ENCODE measurements around the gene TUBB3.

Gene TUBB3

GRCh38 chr16:89902980-89903379, 20.2 kb upstream of the TUBB3 start:
- Histone ChIP-seq H3K9ac (ENCODE audit: low read length in 5 of 5) (no peak overlapping the region), H3K9me3 (ENCODE audit: control insufficient read depth in 5 of 5, low read length in 5 of 5) (no peaks in the 10 kb centered on the region), H3K36me3 (ENCODE audit: control insufficient read depth in 5 of 5, insufficient read depth in 5 of 5, low read length in 5 of 5) (peaks cover 0 to 85% (median 77%) of the 10 kb centered on the region in 5 donors), H3K4me1 (ENCODE audit: control insufficient read depth in 5 of 5, insufficient read depth in 5 of 5, low read length in 5 of 5) (no peaks in the 10 kb centered on the region), H3K4me3 (ENCODE audit: low read depth in 1 of 5, low read length in 5 of 5) (no peak overlapping the region), H3K27me3 (ENCODE audit: control insufficient read depth in 5 of 5, insufficient read depth in 4 of 5, low read length in 5 of 5) (no peaks in the 10 kb centered on the region), H3K27ac (ENCODE audit: low read depth, low read length) (no peak overlapping the region)

GRCh38 chr16:89903908-89904515, 19.1 kb upstream of the TUBB3 start:
- Histone ChIP-seq H3K27me3 (ENCODE audit: control insufficient read depth in 5 of 5, insufficient read depth in 4 of 5, low read length in 5 of 5) (no peaks in the 10 kb centered on the region), H3K4me3 (ENCODE audit: low read depth in 1 of 5, low read length in 5 of 5) (no peak overlapping the region), H3K27ac (ENCODE audit: low read depth, low read length) (no peak overlapping the region), H3K9ac (ENCODE audit: low read length in 5 of 5) (no peak overlapping the region), H3K4me1 (ENCODE audit: control insufficient read depth in 5 of 5, insufficient read depth in 5 of 5, low read length in 5 of 5) (no peaks in the 10 kb centered on the region), H3K36me3 (ENCODE audit: control insufficient read depth in 5 of 5, insufficient read depth in 5 of 5, low read length in 5 of 5) (peaks cover 0 to 84% (median 75%) of the 10 kb centered on the region in 5 donors), H3K9me3 (ENCODE audit: control insufficient read depth in 5 of 5, low read length in 5 of 5) (no peaks in the 10 kb centered on the region)

DNA sequence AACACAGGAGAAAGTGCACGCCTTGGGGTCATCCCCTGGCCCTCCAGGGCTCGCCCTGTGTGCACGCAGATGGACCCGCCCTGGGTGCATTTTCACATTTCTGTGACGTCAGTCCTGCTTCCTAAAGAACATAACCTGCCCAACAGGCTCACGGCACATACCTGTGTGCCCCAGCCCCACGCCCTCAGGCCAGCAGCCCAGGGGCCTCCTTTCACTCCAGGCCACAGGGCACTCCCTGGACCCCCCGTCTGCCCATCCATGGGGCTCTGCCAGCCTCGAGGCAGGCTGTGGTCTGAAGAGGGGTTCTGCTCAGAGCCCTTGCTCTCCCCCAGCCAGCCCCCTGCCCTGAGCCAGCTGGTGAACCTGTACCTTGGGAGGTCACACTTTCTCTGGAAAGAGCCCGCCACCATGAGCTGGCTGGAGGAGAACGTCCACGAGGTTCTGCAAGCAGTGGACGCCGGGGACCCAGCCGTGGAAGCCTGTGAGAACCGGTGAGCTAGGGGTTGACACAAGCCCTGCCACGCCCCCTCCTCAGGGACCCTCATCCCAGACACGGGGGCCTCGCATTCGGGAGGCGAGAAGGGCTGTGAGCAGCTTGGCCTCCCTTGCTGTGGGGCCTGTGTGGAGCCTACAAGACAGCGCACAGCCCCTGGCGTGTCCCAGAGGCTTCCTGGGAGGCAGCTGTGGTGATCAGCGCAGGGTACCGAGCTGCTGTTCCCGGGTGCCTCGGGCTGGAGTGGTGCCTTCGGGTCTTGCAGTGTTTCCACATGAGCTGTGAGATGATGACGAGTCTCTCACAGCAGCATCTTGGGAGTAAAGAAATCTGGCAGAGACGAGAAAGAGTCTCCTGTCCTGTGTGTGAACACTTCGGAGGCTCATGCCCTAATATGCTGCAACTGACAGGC, 18.3 kb upstream of the TUBB3 start:
- peaks cover 0 to 3% (median under 1%) of the 10 kb centered on the region in 5 donors for H3K4me1 ChIP-seq (ENCODE audit: control insufficient read depth in 5 of 5, insufficient read depth in 5 of 5, low read length in 5 of 5)
- no peak overlapping the region for H3K9ac ChIP-seq (ENCODE audit: low read length in 5 of 5)
- H3K36me3 ChIP-seq (ENCODE audit: control insufficient read depth in 5 of 5, insufficient read depth in 5 of 5, low read length in 5 of 5): peaks cover 0 to 83% (median 73%) of the 10 kb centered on the region in 5 donors
- H3K4me3 ChIP-seq (ENCODE audit: low read depth in 1 of 5, low read length in 5 of 5): no peak overlapping the region
- no peaks in the 10 kb centered on the region for H3K9me3 ChIP-seq (ENCODE audit: control insufficient read depth in 5 of 5, low read length in 5 of 5)
- H3K27me3 ChIP-seq (ENCODE audit: control insufficient read depth in 5 of 5, insufficient read depth in 4 of 5, low read length in 5 of 5): no peaks in the 10 kb centered on the region
- H3K27ac ChIP-seq (ENCODE audit: low read depth, low read length): no peak overlapping the region

GRCh38 chr16:89905511-89906139, 17.5 kb upstream of the TUBB3 start:
- Histone ChIP-seq H3K4me3 (ENCODE audit: low read depth in 1 of 5, low read length in 5 of 5) (no peak overlapping the region), H3K9ac (ENCODE audit: low read length in 5 of 5) (no peak overlapping the region), H3K27ac (ENCODE audit: low read depth, low read length) (no peak overlapping the region), H3K36me3 (ENCODE audit: control insufficient read depth in 5 of 5, insufficient read depth in 5 of 5, low read length in 5 of 5) (peaks cover 0 to 83% (median 71%) of the 10 kb centered on the region in 5 donors), H3K27me3 (ENCODE audit: control insufficient read depth in 5 of 5, insufficient read depth in 4 of 5, low read length in 5 of 5) (no peaks in the 10 kb centered on the region), H3K9me3 (ENCODE audit: control insufficient read depth in 5 of 5, low read length in 5 of 5) (no peaks in the 10 kb centered on the region), H3K4me1 (ENCODE audit: control insufficient read depth in 5 of 5, insufficient read depth in 5 of 5, low read length in 5 of 5) (peaks cover 0 to 10% (median 8%) of the 10 kb centered on the region in 5 donors)

GRCh38 chr16:89906140-89907025, 16.8 kb upstream of the TUBB3 start:
- Histone ChIP-seq H3K9me3 (ENCODE audit: control insufficient read depth in 5 of 5, low read length in 5 of 5) (no peaks in the 10 kb centered on the region), H3K36me3 (ENCODE audit: control insufficient read depth in 5 of 5, insufficient read depth in 5 of 5, low read length in 5 of 5) (peaks cover 0 to 84% (median 72%) of the 10 kb centered on the region in 5 donors), H3K4me3 (ENCODE audit: low read depth in 1 of 5, low read length in 5 of 5) (no peak overlapping the region), H3K4me1 (ENCODE audit: control insufficient read depth in 5 of 5, insufficient read depth in 5 of 5, low read length in 5 of 5) (peaks cover 0 to 11% (median 9%) of the 10 kb centered on the region in 5 donors), H3K27me3 (ENCODE audit: control insufficient read depth in 5 of 5, insufficient read depth in 4 of 5, low read length in 5 of 5) (no peaks in the 10 kb centered on the region), H3K27ac (ENCODE audit: low read depth, low read length) (no peak overlapping the region), H3K9ac (ENCODE audit: low read length in 5 of 5) (no peak overlapping the region)

DNA sequence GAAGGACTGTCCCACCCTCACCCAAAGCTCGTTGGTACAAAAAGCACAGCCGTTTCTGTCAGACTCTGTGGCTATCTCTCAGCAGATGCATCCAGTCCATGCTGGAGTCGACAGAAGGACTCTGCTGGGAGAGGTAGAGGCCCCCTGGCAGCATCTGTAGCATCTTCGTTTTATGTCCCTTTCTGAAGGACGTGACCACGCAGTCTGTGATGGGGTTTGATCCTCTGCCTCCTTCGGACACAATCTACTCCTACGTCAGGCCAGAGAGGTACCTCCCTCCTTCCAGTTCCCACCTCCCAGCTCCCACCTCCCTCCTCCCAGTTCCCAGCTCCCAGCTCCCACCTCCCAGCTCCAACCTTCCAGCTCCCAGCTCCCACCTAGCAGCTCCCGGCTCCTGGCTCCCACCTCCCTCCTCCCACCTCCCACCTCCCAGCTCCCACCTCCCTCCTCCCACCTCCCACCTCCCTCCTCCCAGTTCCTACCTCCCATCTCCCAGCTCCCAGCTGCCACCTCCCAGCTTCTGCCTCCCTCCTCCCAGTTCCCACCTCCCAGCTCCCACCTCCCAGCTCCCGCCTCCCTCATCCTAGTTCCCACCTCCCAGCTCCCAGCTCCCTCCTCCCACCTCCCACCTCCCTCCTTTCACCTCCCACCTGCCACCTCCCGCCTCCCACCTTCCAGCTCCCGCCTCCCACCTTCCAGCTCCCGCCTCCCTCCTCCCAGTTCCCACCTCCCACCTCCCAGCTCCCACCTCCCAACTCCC, 15.9 kb upstream of the TUBB3 start:
- Histone ChIP-seq H3K9ac (ENCODE audit: low read length in 5 of 5) (no peak overlapping the region), H3K36me3 (ENCODE audit: control insufficient read depth in 5 of 5, insufficient read depth in 5 of 5, low read length in 5 of 5) (peaks cover 0 to 90% (median 73%) of the 10 kb centered on the region in 5 donors), H3K9me3 (ENCODE audit: control insufficient read depth in 5 of 5, low read length in 5 of 5) (no peaks in the 10 kb centered on the region), H3K4me3 (ENCODE audit: low read depth in 1 of 5, low read length in 5 of 5) (no peak overlapping the region), H3K4me1 (ENCODE audit: control insufficient read depth in 5 of 5, insufficient read depth in 5 of 5, low read length in 5 of 5) (peaks cover 0 to 11% (median 9%) of the 10 kb centered on the region in 5 donors), H3K27ac (ENCODE audit: low read depth, low read length) (no peak overlapping the region), H3K27me3 (ENCODE audit: control insufficient read depth in 5 of 5, insufficient read depth in 4 of 5, low read length in 5 of 5) (no peaks in the 10 kb centered on the region)

DNA sequence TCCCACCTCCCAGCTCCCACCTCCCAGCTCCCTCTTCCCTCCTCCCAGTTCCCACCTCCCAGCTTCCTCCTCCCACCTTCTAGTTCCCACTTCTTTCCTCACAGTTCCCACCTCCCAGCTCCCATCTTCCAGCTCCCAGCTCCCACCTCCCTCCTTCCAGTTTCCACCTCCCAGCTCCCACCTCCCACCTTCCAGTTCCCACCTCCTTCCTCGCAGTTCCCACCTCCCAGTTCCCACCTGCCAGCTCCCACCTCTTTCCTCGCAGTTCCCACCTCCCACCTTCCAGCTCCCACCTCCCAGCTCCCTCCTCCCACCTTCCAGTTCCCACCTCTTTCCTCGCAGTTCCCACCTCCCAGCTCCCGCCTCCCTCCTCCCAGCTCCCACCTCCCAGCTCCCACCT, 14.9 kb upstream of the TUBB3 start:
- H3K4me1 ChIP-seq (ENCODE audit: control insufficient read depth in 5 of 5, insufficient read depth in 5 of 5, low read length in 5 of 5): peaks cover 0 to 11% (median 9%) of the 10 kb centered on the region in 5 donors

DNA sequence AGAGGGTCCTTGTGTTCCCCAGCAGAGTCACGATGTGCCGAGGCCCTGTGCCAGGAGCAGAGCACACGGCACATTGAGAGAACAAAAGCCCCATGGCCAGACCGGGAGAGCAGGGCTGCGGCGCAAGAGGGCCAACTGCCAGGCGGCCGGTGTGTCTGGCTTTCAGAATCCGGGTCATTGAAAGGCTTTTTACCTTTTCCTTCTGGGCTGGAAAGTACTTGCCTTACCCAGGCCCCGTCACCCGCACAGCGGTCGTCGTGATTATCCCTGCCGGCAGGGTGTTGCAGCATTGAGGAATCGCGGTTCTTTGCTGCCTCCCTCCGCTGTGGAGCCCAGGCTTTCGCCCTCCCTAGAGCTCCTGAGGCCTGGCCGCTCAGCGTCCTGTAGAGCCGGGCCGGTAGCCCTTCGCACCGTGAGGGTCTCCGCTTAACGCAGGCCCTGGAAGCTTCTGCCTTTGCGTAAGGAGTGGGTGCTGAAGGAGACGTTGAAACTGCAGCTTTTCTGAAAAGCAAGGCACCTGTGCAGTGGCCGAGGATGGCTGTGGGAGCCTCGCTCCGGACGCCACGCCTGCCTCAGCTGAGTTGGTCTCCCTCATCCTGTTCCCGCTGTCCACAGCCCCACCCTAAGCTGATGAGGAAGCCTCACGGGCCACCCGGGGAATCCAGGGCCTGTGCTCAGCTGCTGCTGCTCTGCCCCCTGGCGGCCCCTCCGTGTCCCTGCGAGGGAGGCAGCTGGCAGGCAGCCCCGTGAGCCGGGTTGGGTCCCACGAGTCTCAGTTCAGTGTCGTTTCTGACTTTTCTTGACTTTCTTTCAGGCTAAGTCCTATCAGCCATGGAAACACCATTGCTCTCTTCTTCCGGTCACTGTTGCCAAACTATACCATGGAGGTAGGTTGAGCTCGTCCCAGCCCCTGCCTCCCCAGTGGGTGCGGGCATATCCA, 13.1 kb upstream of the TUBB3 start:
- H3K9me3 ChIP-seq (ENCODE audit: control insufficient read depth in 5 of 5, low read length in 5 of 5): no peaks in the 10 kb centered on the region
- peaks cover 0 to 11% (median 9%) of the 10 kb centered on the region in 5 donors for H3K4me1 ChIP-seq (ENCODE audit: control insufficient read depth in 5 of 5, insufficient read depth in 5 of 5, low read length in 5 of 5)
- H3K9ac ChIP-seq (ENCODE audit: low read length in 5 of 5): peak overlapping the region in 1 of 5 donors; percentile 23
- H3K27ac ChIP-seq (ENCODE audit: low read depth, low read length): no peak overlapping the region
- H3K27me3 ChIP-seq (ENCODE audit: control insufficient read depth in 5 of 5, insufficient read depth in 4 of 5, low read length in 5 of 5): no peaks in the 10 kb centered on the region
- H3K4me3 ChIP-seq (ENCODE audit: low read depth in 1 of 5, low read length in 5 of 5): no peak overlapping the region
- peaks cover 0 to 77% (median 55%) of the 10 kb centered on the region in 5 donors for H3K36me3 ChIP-seq (ENCODE audit: control insufficient read depth in 5 of 5, insufficient read depth in 5 of 5, low read length in 5 of 5)

More for the DNA sequence above, 14.9 kb upstream of the TUBB3 start:
- no peaks in the 10 kb centered on the region for H3K9me3 ChIP-seq (ENCODE audit: control insufficient read depth in 5 of 5, low read length in 5 of 5)
- H3K27ac ChIP-seq (ENCODE audit: low read depth, low read length): no peak overlapping the region
- H3K27me3 ChIP-seq (ENCODE audit: control insufficient read depth in 5 of 5, insufficient read depth in 4 of 5, low read length in 5 of 5): no peaks in the 10 kb centered on the region
- H3K36me3 ChIP-seq (ENCODE audit: control insufficient read depth in 5 of 5, insufficient read depth in 5 of 5, low read length in 5 of 5): peaks cover 0 to 91% (median 70%) of the 10 kb centered on the region in 5 donors
- no peak overlapping the region for H3K9ac ChIP-seq (ENCODE audit: low read length in 5 of 5)
- H3K4me3 ChIP-seq (ENCODE audit: low read depth in 1 of 5, low read length in 5 of 5): no peak overlapping the region

Data from subcutaneous abdominal adipose tissue (tissue), 5 donors.